Vagina (tissue), 2 donors: ENCODE data around the gene TAB2. TPM values are rescaled to one million over a fixed set of nuclear protein-coding genes. Genes with fewer than 3 reads are reported as not detected.

Source experiments
- DNase-seq, 2 donors: peaks; one replicate each; pipeline ENCODE4 v3.0.0-alpha.2; 2017; ENCODE audit errors: extremely low spot score in 2 of 2
- H3K27ac ChIP-seq: fragments of 200-600 bp; sonication (generic); one replicate; pipeline ENCODE4 v1.5.1; 2019
- H3K27me3 ChIP-seq: fragments of 200-600 bp; sonication (generic); one replicate; pipeline ENCODE4 v1.5.1; 2019
- H3K36me3 ChIP-seq, 2 donors: fragments of 200-600 bp; sonication (generic); one replicate each; pipeline ENCODE4 v1.5.1; 2017 to 2019
- H3K4me1 ChIP-seq: fragments of 200-600 bp; sonication (generic); one replicate; pipeline ENCODE4 v1.5.1; 2019
- H3K4me3 ChIP-seq, 2 donors: fragments of 200-600 bp; sonication (generic); 1 replicate in 1 of 2; 2 replicates in 1 of 2; pipeline ENCODE4 v1.5.1; 2016 to 2019
- H3K9me3 ChIP-seq: fragments of 200-600 bp; sonication (generic); one replicate; pipeline ENCODE4 v1.5.1; 2019
- CTCF ChIP-seq, 3 experiments: fragments of 450-650 bp in 2 of 3; fragments of 200-600 bp in 1 of 3; sonication (generic) in 1 of 3; IDR thresholded peaks; one replicate each; pipeline ENCODE4 v1.5.1; 2017 to 2019; ENCODE audit warnings: antibody characterized with exemption in 3 of 3, mild to moderate bottlenecking in 2 of 3, moderate library complexity in 2 of 3
- POLR2A ChIP-seq, 2 donors: fragments of 450-650 bp; IDR thresholded peaks; one replicate each; pipeline ENCODE4 v1.6.1; 2017; ENCODE audit warnings: antibody characterized with exemption in 2 of 2, mild to moderate bottlenecking in 2 of 2, moderate library complexity in 2 of 2
- POLR2AphosphoS5 ChIP-seq, 2 donors: sonication (generic); formaldehyde crosslinking; IDR thresholded peaks; one replicate each; pipeline ENCODE4 v1.9.0; 2017; ENCODE audit warnings: antibody characterized with exemption in 2 of 2, mild to moderate bottlenecking in 2 of 2, low read depth in 1 of 2; ENCODE audit not compliant: insufficient read depth in 1 of 2
- intact Hi-C: fragments of 100-400 bp; cut with DNase I; formaldehyde crosslinking; loops from one replicate; pipeline ENCODE4 v1.15.1; 2023
- total RNA-seq: library from RNA; depleted of rRNA; stranded (reverse); fragments of >200 nt; gene quantifications from one replicate; pipeline ENCODE4 v1.2.3, GENCODE V29; 2016

The TAB2 gene
- total RNA-seq, 1 donor from 2014 or later = 80.5 TPM

- peaks cover 74% of the 10 kb centered on the region for H3K4me1 ChIP-seq
- TF ChIP-seq POLR2A (IDR thresholded peaks at IDR 0.05) = no peak
- TF ChIP-seq CTCF (IDR thresholded peaks at IDR 0.05) = no peak
- TF ChIP-seq POLR2AphosphoS5 (IDR thresholded peaks at IDR 0.05; ENCODE audit: insufficient read depth in 1 of 2, low read depth in 1 of 2) = no peak
These were observed 10.6 kb downstream of the TAB2 start for GRCh38 chr6:149328083-149328482.

GRCh38 chr6:149329529-149329928 is 12.0 kb downstream of the TAB2 start:
- Histone ChIP-seq H3K9me3 (no peaks in the 10 kb centered on the region), H3K4me3 (no peak overlapping the region), H3K27ac (no peak overlapping the region), H3K27me3 (no peaks in the 10 kb centered on the region), H3K36me3 (no peaks in the 10 kb centered on the region), H3K4me1 (peaks cover 77% of the 10 kb centered on the region)
- TF ChIP-seq POLR2A (IDR thresholded peaks at IDR 0.05) = no peak
- intact Hi-C loops = no loop called here
- no peak for DNase-seq

More at GRCh38 chr6:149328083-149328482, 10.6 kb downstream of the TAB2 start:
- H3K27me3 ChIP-seq = no peaks in the 10 kb centered on the region
- H3K4me3 ChIP-seq = no peak overlapping the region
- DNase-seq = no peak
- no peak overlapping the region for H3K27ac ChIP-seq
- no peaks in the 10 kb centered on the region for H3K36me3 ChIP-seq
- intact Hi-C loops = no loop called here
- no peaks in the 10 kb centered on the region for H3K9me3 ChIP-seq

- H3K4me1 ChIP-seq = peaks cover 77% of the 10 kb centered on the region
- no peak for TF ChIP-seq CTCF (IDR thresholded peaks at IDR 0.05)
- TF ChIP-seq POLR2A (IDR thresholded peaks at IDR 0.05) = no peak
- TF ChIP-seq POLR2AphosphoS5 (IDR thresholded peaks at IDR 0.05; ENCODE audit: insufficient read depth in 1 of 2, low read depth in 1 of 2) = no peak
- H3K27ac ChIP-seq = no peak overlapping the region
- H3K27me3 ChIP-seq = no peaks in the 10 kb centered on the region
- no peaks in the 10 kb centered on the region for H3K36me3 ChIP-seq
- H3K9me3 ChIP-seq = no peaks in the 10 kb centered on the region
- no peak for DNase-seq
- H3K4me3 ChIP-seq = no peak overlapping the region
- intact Hi-C loops = no loop called here
These were observed 12.6 kb downstream of the TAB2 start for GRCh38 chr6:149330133-149330532.

- intact Hi-C loops = no loop called here
- DNase-seq = no peak
- peaks cover 80% of the 10 kb centered on the region for H3K4me1 ChIP-seq
- no peaks in the 10 kb centered on the region for H3K9me3 ChIP-seq
- H3K27me3 ChIP-seq = no peaks in the 10 kb centered on the region
- no peaks in the 10 kb centered on the region for H3K36me3 ChIP-seq
- H3K27ac ChIP-seq = no peak overlapping the region
- TF ChIP-seq POLR2AphosphoS5 (IDR thresholded peaks at IDR 0.05; ENCODE audit: insufficient read depth in 1 of 2, low read depth in 1 of 2) (no peak), CTCF (IDR thresholded peaks at IDR 0.05) (no peak), POLR2A (IDR thresholded peaks at IDR 0.05) (no peak)
- no peak overlapping the region for H3K4me3 ChIP-seq
These were observed 13.7 kb downstream of the TAB2 start for GRCh38 chr6:149331043-149331807.

GRCh38 chr6:149331871-149332270 is 14.4 kb downstream of the TAB2 start:
- Histone ChIP-seq H3K27me3 (no peaks in the 10 kb centered on the region), H3K27ac (no peak overlapping the region), H3K4me1 (peaks cover 87% of the 10 kb centered on the region), H3K4me3 (no peak overlapping the region), H3K9me3 (no peaks in the 10 kb centered on the region), H3K36me3 (no peaks in the 10 kb centered on the region)
- DNase-seq = no peak
- intact Hi-C loops = no loop called here
- TF ChIP-seq POLR2AphosphoS5 (IDR thresholded peaks at IDR 0.05; ENCODE audit: insufficient read depth in 1 of 2, low read depth in 1 of 2) = no peak
- TF ChIP-seq POLR2A (IDR thresholded peaks at IDR 0.05) = no peak
- TF ChIP-seq CTCF (IDR thresholded peaks at IDR 0.05) = no peak
